ENCODE data around the gene MTFR1L. TPM values are rescaled to one million over a fixed set of nuclear protein-coding genes. Genes with fewer than 3 reads are reported as not detected.
"Not testable (repeated sequence)": the region's sequence is repeated elsewhere in the genome, so short reads cannot be mapped to it uniquely, and the experiment has no call there.

MTFR1L gene
- total RNA-seq, 1 donor from 2014 or later = 55.7 TPM

- H3K27me3 ChIP-seq = no peaks in the 10 kb centered on the region
- H3K27ac ChIP-seq = no peak overlapping the region
- H3K9me3 ChIP-seq = no peaks in the 10 kb centered on the region
- DNase-seq (ENCODE audit: extremely low spot score in 2 of 2) = no peak
- TF ChIP-seq CTCF (IDR thresholded peaks at IDR 0.05) (no peak), POLR2A (IDR thresholded peaks at IDR 0.05) (no peak), POLR2AphosphoS5 (IDR thresholded peaks at IDR 0.05; ENCODE audit: insufficient read depth in 1 of 2, low read depth in 1 of 2) (no peak)
- H3K36me3 ChIP-seq = peaks cover 5 to 55% of the 10 kb centered on the region in 2 donors
- no peaks in the 10 kb centered on the region for H3K4me1 ChIP-seq
- intact Hi-C loops (cut with DNase I) = no loop called here
- H3K4me3 ChIP-seq = no peak overlapping the region
Observed at GRCh38 chr1:25833158-25833557, 13.4 kb downstream of the MTFR1L start.

GRCh38 chr1:25834894-25835293 is 15.1 kb downstream of the MTFR1L start:
- no peak for DNase-seq (ENCODE audit: extremely low spot score in 2 of 2)
- intact Hi-C loops (cut with DNase I) = no loop called here
- Histone ChIP-seq H3K4me1 (no peaks in the 10 kb centered on the region), H3K27ac (no peak overlapping the region), H3K9me3 (no peaks in the 10 kb centered on the region), H3K27me3 (no peaks in the 10 kb centered on the region), H3K36me3 (peaks cover 0 to 40% of the 10 kb centered on the region in 2 donors), H3K4me3 (no peak overlapping the region)
- TF ChIP-seq CTCF (IDR thresholded peaks at IDR 0.05) (no peak), POLR2A (IDR thresholded peaks at IDR 0.05) (no peak), POLR2AphosphoS5 (IDR thresholded peaks at IDR 0.05; ENCODE audit: insufficient read depth in 1 of 2, low read depth in 1 of 2) (no peak)

GRCh38 chr1:25836695-25837094 is 16.9 kb downstream of the MTFR1L start:
- Histone ChIP-seq H3K4me1 (no peaks in the 10 kb centered on the region), H3K4me3 (no peak overlapping the region), H3K27ac (no peak overlapping the region), H3K27me3 (no peaks in the 10 kb centered on the region), H3K36me3 (peaks cover 0 to 22% of the 10 kb centered on the region in 2 donors), H3K9me3 (no peaks in the 10 kb centered on the region)
- TF ChIP-seq POLR2AphosphoS5 (IDR thresholded peaks at IDR 0.05; ENCODE audit: insufficient read depth in 1 of 2, low read depth in 1 of 2) = no peak
- TF ChIP-seq POLR2A (IDR thresholded peaks at IDR 0.05) = no peak
- no peak for TF ChIP-seq CTCF (IDR thresholded peaks at IDR 0.05)
- intact Hi-C loops (cut with DNase I) = no loop called here
- no peak for DNase-seq (ENCODE audit: extremely low spot score in 2 of 2)

GRCh38 chr1:25837262-25837875 is 17.6 kb downstream of the MTFR1L start:
- TF ChIP-seq POLR2AphosphoS5 (IDR thresholded peaks at IDR 0.05; ENCODE audit: insufficient read depth in 1 of 2, low read depth in 1 of 2) (peak in 1 of 2 donors; percentile 39), CTCF (IDR thresholded peaks at IDR 0.05) (no peak)

GRCh38 chr1:25839808-25840207 is 20.1 kb downstream of the MTFR1L start:
- H3K9me3 ChIP-seq; DNase-seq (ENCODE audit: extremely low spot score in 2 of 2); H3K4me3 ChIP-seq; H3K27ac ChIP-seq; H3K4me1 ChIP-seq; H3K27me3 ChIP-seq; intact Hi-C loops (cut with DNase I); H3K36me3 ChIP-seq: not testable (repeated sequence)

More at GRCh38 chr1:25837262-25837875, 17.6 kb downstream of the MTFR1L start:
- intact Hi-C loops (cut with DNase I) = no loop called here
- Histone ChIP-seq H3K9me3 (no peaks in the 10 kb centered on the region), H3K27me3 (no peaks in the 10 kb centered on the region), H3K4me1 (no peaks in the 10 kb centered on the region), H3K27ac (no peak overlapping the region), H3K36me3 (peaks cover 0 to 15% of the 10 kb centered on the region in 2 donors), H3K4me3 (no peak overlapping the region)
- DNase-seq (ENCODE audit: extremely low spot score in 2 of 2) = no peak

Measured in vagina (tissue), 2 donors.